Activated B cell treated with CpG ODN at 0.5 μM for 24 hours (primary cell): ENCODE data around the gene MED13L. TPM values are rescaled to one million over a fixed set of nuclear protein-coding genes. Genes with fewer than 3 reads are reported as not detected.

Experiments
- ATAC-seq: fragments of 200-7000 bp; cut with Tn5 transposase; one replicate; pipeline ENCODE4 v1.10.0; 2021; ENCODE audit warnings: low read depth, mild to moderate bottlenecking, moderate library complexity
- CTCF ChIA-PET: fragments of 350-600 bp; sonication (Branson Sonifier 250); formaldehyde crosslinking; loops from one replicate; lab custom pipeline; 2021; ENCODE audit warnings: antibody characterized with exemption; lab: Charles Lee
- POLR2A ChIA-PET: fragments of 350-600 bp; sonication (Branson Sonifier 250); formaldehyde crosslinking; loops from one replicate; lab custom pipeline; 2021; ENCODE audit warnings: antibody characterized with exemption; lab: Charles Lee
- DNase-seq: peaks from one replicate; pipeline ENCODE4 v3.0.0; 2022
- H3K27ac Mint-ChIP-seq: one replicate; pipeline ENCODE4 v1.8.0; 2020; ENCODE audit warnings: mixed read lengths
- H3K27me3 Mint-ChIP-seq: one replicate; pipeline ENCODE4 v1.8.0; 2021; ENCODE audit warnings: mixed read lengths
- H3K36me3 Mint-ChIP-seq: one replicate; pipeline ENCODE4 v1.8.0; 2021; ENCODE audit warnings: low read depth, mixed read lengths
- H3K4me1 Mint-ChIP-seq: one replicate; pipeline ENCODE4 v1.8.0; 2021; ENCODE audit warnings: mixed read lengths
- H3K4me3 Mint-ChIP-seq: one replicate; pipeline ENCODE4 v1.8.0; 2020; ENCODE audit warnings: mild to moderate bottlenecking, mixed read lengths
- H3K9me3 Mint-ChIP-seq: one replicate; pipeline ENCODE4 v1.8.0; 2020; ENCODE audit warnings: mixed read lengths
- CTCF ChIP-seq: fragments of 200-600 bp; IDR thresholded peaks from one replicate; pipeline ENCODE4 v1.8.0; 2022; ENCODE audit warnings: antibody characterized with exemption, mild to moderate bottlenecking
- intact Hi-C: fragments of 100-400 bp; cut with micrococcal nuclease; formaldehyde crosslinking; loops from one replicate; pipeline ENCODE4 v1.15.1; 2024
- total RNA-seq: library from RNA; stranded (reverse); gene quantifications from 2 replicates; pipeline ENCODE4 v1.2.3, GENCODE V29; 2022

Gene MED13L
- total RNA-seq, 1 donor from 2014 or later: 183 TPM

GRCh38 chr12:116294454-116295165 is 17.1 kb upstream of the MED13L start:
- ChIA-PET CTCF (no interaction called here), POLR2A (no interaction called here)
- Mint-ChIP-seq H3K27ac (no peak overlapping the region), H3K9me3 (no peaks in the 10 kb centered on the region), H3K4me3 (no peak overlapping the region), H3K27me3 (no peaks in the 10 kb centered on the region), H3K36me3 (no peaks in the 10 kb centered on the region), H3K4me1 (no peaks in the 10 kb centered on the region)
- no peak for TF ChIP-seq CTCF
- ATAC-seq (no peak), DNase-seq (no peak)
- intact Hi-C loops: no loop called here

- H3K36me3 Mint-ChIP-seq: no peaks in the 10 kb centered on the region
- no peak overlapping the region for H3K4me3 Mint-ChIP-seq
- H3K9me3 Mint-ChIP-seq: no peaks in the 10 kb centered on the region
- TF ChIP-seq CTCF: no peak
- intact Hi-C loops: no loop called here
- DNase-seq (no peak), ATAC-seq (no peak)
- H3K27me3 Mint-ChIP-seq: no peaks in the 10 kb centered on the region
- CTCF ChIA-PET: no interaction called here
- no peak overlapping the region for H3K27ac Mint-ChIP-seq
- H3K4me1 Mint-ChIP-seq: no peaks in the 10 kb centered on the region
- POLR2A ChIA-PET: interaction anchor here (0.6 to 0.7 kb wide), 2 partner anchors 15 to 118 kb away, joined by 3 to 9 read pairs; no protein-coding TSS in a partner anchor
These were observed 16.4 kb upstream of the MED13L start for GRCh38 chr12:116293687-116294453.

GRCh38 chr12:116291218-116291617 is 13.7 kb upstream of the MED13L start:
- no peak for DNase-seq
- ATAC-seq: no peak
- intact Hi-C loops: no loop called here
- no peak overlapping the region for H3K4me3 Mint-ChIP-seq
- POLR2A ChIA-PET: no interaction called here
- H3K9me3 Mint-ChIP-seq: no peaks in the 10 kb centered on the region
- H3K4me1 Mint-ChIP-seq: no peaks in the 10 kb centered on the region
- H3K36me3 Mint-ChIP-seq: no peaks in the 10 kb centered on the region
- peak overlapping the region; percentile 24 for H3K27ac Mint-ChIP-seq
- no peak for TF ChIP-seq CTCF
- no peaks in the 10 kb centered on the region for H3K27me3 Mint-ChIP-seq
- CTCF ChIA-PET: no interaction called here

- no peaks in the 10 kb centered on the region for H3K27me3 Mint-ChIP-seq
- no peaks in the 10 kb centered on the region for H3K9me3 Mint-ChIP-seq
- intact Hi-C loops: no loop called here
- no peak overlapping the region for H3K4me3 Mint-ChIP-seq
- no peak for TF ChIP-seq CTCF
- no peaks in the 10 kb centered on the region for H3K36me3 Mint-ChIP-seq
- H3K27ac Mint-ChIP-seq: no peak overlapping the region
- ChIA-PET POLR2A (no interaction called here), CTCF (no interaction called here)
- no peak for ATAC-seq
- no peaks in the 10 kb centered on the region for H3K4me1 Mint-ChIP-seq
- DNase-seq: no peak
These were observed 11.2 kb upstream of the MED13L start for GRCh38 chr12:116288735-116289134.

- no peak for DNase-seq
- no peaks in the 10 kb centered on the region for H3K27me3 Mint-ChIP-seq
- intact Hi-C loops: no loop called here
- POLR2A ChIA-PET: no interaction called here
- ATAC-seq: no peak
- H3K27ac Mint-ChIP-seq: no peak overlapping the region
- TF ChIP-seq CTCF: no peak
- H3K4me1 Mint-ChIP-seq: peaks cover 4% of the 10 kb centered on the region
- H3K9me3 Mint-ChIP-seq: no peaks in the 10 kb centered on the region
- CTCF ChIA-PET: no interaction called here
- H3K36me3 Mint-ChIP-seq: no peaks in the 10 kb centered on the region
- no peak overlapping the region for H3K4me3 Mint-ChIP-seq
These were observed 10.4 kb upstream of the MED13L start for GRCh38 chr12:116287842-116288301.
